ENCODE data around the gene NUP205. TPM values are rescaled to one million over a fixed set of nuclear protein-coding genes. Genes with fewer than 3 reads are reported as not detected.

Gene NUP205
- total RNA-seq, 2 donors from 2014 or later = 118 to 129 TPM

- H3K36me3 ChIP-seq (ENCODE audit: control insufficient read depth, insufficient read depth, low read length) = peaks cover 92% of the 10 kb centered on the region
- no peaks in the 10 kb centered on the region for H3K27me3 Mint-ChIP-seq (ENCODE audit: insufficient read depth)
- H3K27ac ChIP-seq (ENCODE audit: low read depth, low read length) = no peak overlapping the region
- H3K9me3 ChIP-seq (ENCODE audit: control insufficient read depth, low read length) = no peaks in the 10 kb centered on the region
- H3K36me3 Mint-ChIP-seq (ENCODE audit: low read depth) = peaks cover 73% of the 10 kb centered on the region
- no peaks in the 10 kb centered on the region for H3K4me1 ChIP-seq (ENCODE audit: control insufficient read depth, insufficient read depth, low read length)
- TF ChIP-seq CTCF (conservative IDR thresholded peaks at IDR 0.05) = no peak
- H3K27me3 ChIP-seq (ENCODE audit: control insufficient read depth, insufficient read depth, low read length, poor library complexity, severe bottlenecking) = no peaks in the 10 kb centered on the region
- H3K9me3 Mint-ChIP-seq = no peaks in the 10 kb centered on the region
- DNase-seq = no peak
- H3K27ac Mint-ChIP-seq = no peak overlapping the region
- H3K4me3 Mint-ChIP-seq = no peak overlapping the region
- H3K4me1 Mint-ChIP-seq = no peaks in the 10 kb centered on the region
- no peak overlapping the region for H3K4me3 ChIP-seq (ENCODE audit: low read length)
- WGBS, 2 experiments (ENCODE audit: insufficient coverage in 1 of 2, insufficient read length in 1 of 2) = 87 to 97% methylated on average over 4 of the region's 4 CpGs
- H3K9ac ChIP-seq (ENCODE audit: extremely low read depth, low read length, poor library complexity, severe bottlenecking) = no peak overlapping the region
Observed at GRCh38 chr7:135575296-135575695, 17.6 kb downstream of the NUP205 start.

- Histone ChIP-seq H3K4me1 (ENCODE audit: control insufficient read depth, insufficient read depth, low read length) (no peaks in the 10 kb centered on the region), H3K27me3 (ENCODE audit: control insufficient read depth, insufficient read depth, low read length, poor library complexity, severe bottlenecking) (no peaks in the 10 kb centered on the region), H3K9ac (ENCODE audit: extremely low read depth, low read length, poor library complexity, severe bottlenecking) (no peak overlapping the region), H3K36me3 (ENCODE audit: control insufficient read depth, insufficient read depth, low read length) (peaks cover 89% of the 10 kb centered on the region), H3K4me3 (ENCODE audit: low read length) (no peak overlapping the region), H3K27ac (ENCODE audit: low read depth, low read length) (no peak overlapping the region), H3K9me3 (ENCODE audit: control insufficient read depth, low read length) (no peaks in the 10 kb centered on the region)
- Mint-ChIP-seq H3K4me1 (no peaks in the 10 kb centered on the region), H3K36me3 (ENCODE audit: low read depth) (peaks cover 75% of the 10 kb centered on the region), H3K4me3 (no peak overlapping the region), H3K27me3 (ENCODE audit: insufficient read depth) (no peaks in the 10 kb centered on the region), H3K9me3 (no peaks in the 10 kb centered on the region), H3K27ac (no peak overlapping the region)
- 99 to 100% methylated on average over 1 to 3 of the region's 3 CpGs for WGBS, 2 experiments (ENCODE audit: insufficient coverage in 1 of 2, insufficient read length in 1 of 2)
- DNase-seq = no peak
- TF ChIP-seq CTCF (conservative IDR thresholded peaks at IDR 0.05) = no peak
Observed at GRCh38 chr7:135578569-135578968, 20.9 kb downstream of the NUP205 start.

- Histone ChIP-seq H3K9ac (ENCODE audit: extremely low read depth, low read length, poor library complexity, severe bottlenecking) (no peak overlapping the region), H3K9me3 (ENCODE audit: control insufficient read depth, low read length) (no peaks in the 10 kb centered on the region), H3K36me3 (ENCODE audit: control insufficient read depth, insufficient read depth, low read length) (peaks cover 86% of the 10 kb centered on the region), H3K4me3 (ENCODE audit: low read length) (no peak overlapping the region), H3K27me3 (ENCODE audit: control insufficient read depth, insufficient read depth, low read length, poor library complexity, severe bottlenecking) (no peaks in the 10 kb centered on the region), H3K27ac (ENCODE audit: low read depth, low read length) (no peak overlapping the region), H3K4me1 (ENCODE audit: control insufficient read depth, insufficient read depth, low read length) (no peaks in the 10 kb centered on the region)
- no peak overlapping the region for H3K27ac Mint-ChIP-seq
- 100% methylated on average over 3 of the region's 3 CpGs; no CpG with 5 or more reads in 1 of the 2 experiments for WGBS, 2 experiments (ENCODE audit: insufficient coverage in 1 of 2, insufficient read length in 1 of 2)
- peaks cover 61% of the 10 kb centered on the region for H3K36me3 Mint-ChIP-seq (ENCODE audit: low read depth)
- H3K27me3 Mint-ChIP-seq (ENCODE audit: insufficient read depth) = no peaks in the 10 kb centered on the region
- H3K4me1 Mint-ChIP-seq = no peaks in the 10 kb centered on the region
- DNase-seq = no peak
- H3K9me3 Mint-ChIP-seq = no peaks in the 10 kb centered on the region
- H3K4me3 Mint-ChIP-seq = no peak overlapping the region
- TF ChIP-seq CTCF (conservative IDR thresholded peaks at IDR 0.05) = no peak
Observed at GRCh38 chr7:135584362-135585353, 26.9 kb downstream of the NUP205 start.
